Esophagus squamous epithelium (tissue), 4 donors: Measurements from ENCODE around the gene CALHM3.

ENCODE experiments used
- POLR2A ChIP-seq, 4 donors: fragments of 450-650 bp; IDR thresholded peaks; one replicate each; pipeline ENCODE4 v1.6.1; 2017; ENCODE audit warnings: antibody characterized with exemption in 4 of 4, mild to moderate bottlenecking in 4 of 4, moderate library complexity in 3 of 4
- TF ChIP-seq, protein P1 (sequence below), 6 experiments: fragments of 450-650 bp in 4 of 6; fragments of 200-600 bp in 2 of 6; sonication (generic) in 2 of 6; IDR thresholded peaks; one replicate each; pipeline ENCODE4 v1.5.1; 2016 to 2019; ENCODE audit warnings: antibody characterized with exemption in 6 of 6, mild to moderate bottlenecking in 4 of 6, moderate library complexity in 4 of 6

- TF ChIP-seq, protein P1, sequence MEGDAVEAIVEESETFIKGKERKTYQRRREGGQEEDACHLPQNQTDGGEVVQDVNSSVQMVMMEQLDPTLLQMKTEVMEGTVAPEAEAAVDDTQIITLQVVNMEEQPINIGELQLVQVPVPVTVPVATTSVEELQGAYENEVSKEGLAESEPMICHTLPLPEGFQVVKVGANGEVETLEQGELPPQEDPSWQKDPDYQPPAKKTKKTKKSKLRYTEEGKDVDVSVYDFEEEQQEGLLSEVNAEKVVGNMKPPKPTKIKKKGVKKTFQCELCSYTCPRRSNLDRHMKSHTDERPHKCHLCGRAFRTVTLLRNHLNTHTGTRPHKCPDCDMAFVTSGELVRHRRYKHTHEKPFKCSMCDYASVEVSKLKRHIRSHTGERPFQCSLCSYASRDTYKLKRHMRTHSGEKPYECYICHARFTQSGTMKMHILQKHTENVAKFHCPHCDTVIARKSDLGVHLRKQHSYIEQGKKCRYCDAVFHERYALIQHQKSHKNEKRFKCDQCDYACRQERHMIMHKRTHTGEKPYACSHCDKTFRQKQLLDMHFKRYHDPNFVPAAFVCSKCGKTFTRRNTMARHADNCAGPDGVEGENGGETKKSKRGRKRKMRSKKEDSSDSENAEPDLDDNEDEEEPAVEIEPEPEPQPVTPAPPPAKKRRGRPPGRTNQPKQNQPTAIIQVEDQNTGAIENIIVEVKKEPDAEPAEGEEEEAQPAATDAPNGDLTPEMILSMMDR (IDR thresholded peaks at IDR 0.05), result no peak
- no peak for TF ChIP-seq POLR2A (IDR thresholded peaks at IDR 0.05)
Measured at GRCh38 chr10:103479135-103479534, at the start of gene CALHM3.
